ENCODE data around the gene PGAP2.
A peak's percentile ranks its signal among the peaks of the same experiment; 100 is the strongest.
"Not testable (repeated sequence)": the region's sequence is repeated elsewhere in the genome, so short reads cannot be mapped to it uniquely, and the experiment has no call there.

The PGAP2 gene

DNA sequence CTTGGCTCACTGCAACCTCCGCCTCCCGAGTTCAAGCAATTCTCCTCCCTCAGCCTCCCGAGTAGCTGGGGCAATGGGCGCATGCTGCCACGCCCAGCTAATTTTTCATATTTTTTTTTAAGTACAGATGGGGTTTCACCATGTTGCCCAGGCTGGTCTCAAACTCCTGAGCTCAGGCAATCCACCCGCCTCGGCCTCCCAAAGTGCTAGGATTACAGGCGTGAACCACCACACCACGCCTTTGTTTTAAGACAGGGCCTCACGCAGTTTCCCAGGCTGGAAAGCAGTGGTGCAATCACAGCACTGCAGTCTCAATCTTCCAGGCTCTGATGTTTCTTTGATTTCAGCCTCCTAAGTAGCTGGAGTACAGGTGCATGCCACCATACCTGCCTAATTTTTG, 14.0 kb upstream of the PGAP2 start:
- H3K9ac ChIP-seq (ENCODE audit: low read depth in 1 of 2, low read length in 2 of 2); H3K27me3 ChIP-seq (ENCODE audit: control insufficient read depth in 1 of 2, insufficient read depth in 2 of 2, low read length in 2 of 2); H3K4me3 ChIP-seq (ENCODE audit: low read depth in 1 of 2, low read length in 2 of 2); H3K9me3 ChIP-seq (ENCODE audit: control insufficient read depth in 1 of 2, low read length in 2 of 2); H3K27ac ChIP-seq (ENCODE audit: low read depth, low read length): not testable (repeated sequence)
- Histone ChIP-seq H3K4me1 (ENCODE audit: control insufficient read depth in 1 of 2, insufficient read depth in 2 of 2, low read length in 2 of 2) (peaks cover 13 to 18% of the 10 kb centered on the region in 2 donors), H3K36me3 (ENCODE audit: control insufficient read depth in 1 of 2, insufficient read depth in 2 of 2, low read length in 2 of 2) (peaks cover 3 to 27% of the 10 kb centered on the region in 2 donors)

DNA sequence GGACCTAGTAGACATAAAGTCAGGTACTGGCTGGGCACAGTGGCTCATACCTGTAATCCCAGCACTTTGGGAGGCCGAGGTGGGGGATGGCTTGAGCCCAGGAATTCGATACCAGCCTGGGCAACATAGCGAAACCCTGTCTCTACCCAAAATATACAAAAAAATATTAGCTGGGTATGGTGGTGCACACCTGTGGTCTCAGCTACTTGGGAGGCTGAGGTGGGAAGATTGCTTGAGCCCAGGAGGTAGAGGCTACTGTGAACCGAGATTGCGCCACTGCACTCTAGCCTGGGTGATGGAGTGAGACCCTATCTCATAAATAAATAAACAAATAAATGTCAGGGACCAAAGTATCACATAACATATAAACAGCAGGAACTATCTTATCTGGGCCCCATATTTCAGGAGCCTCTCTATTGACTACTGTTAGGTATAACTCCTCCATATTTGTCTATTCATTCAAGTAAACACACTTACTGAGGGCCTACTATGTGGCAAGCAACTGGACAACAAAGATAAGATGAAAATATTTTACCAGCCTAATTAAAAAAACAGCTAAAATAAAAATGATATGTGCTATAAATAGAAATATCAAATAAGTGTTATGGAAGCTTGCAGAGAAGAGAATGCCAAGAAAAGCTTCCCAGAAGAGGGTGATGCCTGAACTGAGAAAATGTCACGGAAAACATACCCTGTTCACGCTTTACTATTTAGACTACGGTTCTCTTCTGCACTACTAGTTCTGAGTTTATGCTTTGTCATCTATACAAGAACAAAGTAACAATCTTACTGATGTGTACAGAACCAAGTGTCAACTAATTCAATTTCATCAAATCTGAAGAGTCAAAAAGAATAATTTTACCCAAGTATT, 13.0 kb upstream of the PGAP2 start:
- Histone ChIP-seq H3K9me3 (ENCODE audit: control insufficient read depth in 1 of 2, low read length in 2 of 2) (no peaks in the 10 kb centered on the region), H3K27ac (ENCODE audit: low read depth, low read length) (no peak overlapping the region), H3K4me1 (ENCODE audit: control insufficient read depth in 1 of 2, insufficient read depth in 2 of 2, low read length in 2 of 2) (peaks cover 13 to 18% of the 10 kb centered on the region in 2 donors), H3K4me3 (ENCODE audit: low read depth in 1 of 2, low read length in 2 of 2) (peak overlapping the region; percentile 96 to 98), H3K36me3 (ENCODE audit: control insufficient read depth in 1 of 2, insufficient read depth in 2 of 2, low read length in 2 of 2) (peaks cover 3 to 22% of the 10 kb centered on the region in 2 donors), H3K27me3 (ENCODE audit: control insufficient read depth in 1 of 2, insufficient read depth in 2 of 2, low read length in 2 of 2) (no peaks in the 10 kb centered on the region), H3K9ac (ENCODE audit: low read depth in 1 of 2, low read length in 2 of 2) (peak overlapping the region; percentile 89 to 96)

GRCh38 chr11:3796002-3796311, 12.4 kb upstream of the PGAP2 start:
- Histone ChIP-seq H3K27ac (ENCODE audit: low read depth, low read length) (no peak overlapping the region), H3K4me3 (ENCODE audit: low read depth in 1 of 2, low read length in 2 of 2) (peak overlapping the region; percentile 96 to 98), H3K9me3 (ENCODE audit: control insufficient read depth in 1 of 2, low read length in 2 of 2) (no peaks in the 10 kb centered on the region), H3K4me1 (ENCODE audit: control insufficient read depth in 1 of 2, insufficient read depth in 2 of 2, low read length in 2 of 2) (peaks cover 13 to 18% of the 10 kb centered on the region in 2 donors), H3K36me3 (ENCODE audit: control insufficient read depth in 1 of 2, insufficient read depth in 2 of 2, low read length in 2 of 2) (peaks cover 3 to 22% of the 10 kb centered on the region in 2 donors), H3K27me3 (ENCODE audit: control insufficient read depth in 1 of 2, insufficient read depth in 2 of 2, low read length in 2 of 2) (no peaks in the 10 kb centered on the region), H3K9ac (ENCODE audit: low read depth in 1 of 2, low read length in 2 of 2) (peak overlapping the region; percentile 89 to 96)

- peaks cover 3 to 22% of the 10 kb centered on the region in 2 donors for H3K36me3 ChIP-seq (ENCODE audit: control insufficient read depth in 1 of 2, insufficient read depth in 2 of 2, low read length in 2 of 2)
- no peaks in the 10 kb centered on the region for H3K9me3 ChIP-seq (ENCODE audit: control insufficient read depth in 1 of 2, low read length in 2 of 2)
- H3K4me3 ChIP-seq (ENCODE audit: low read depth in 1 of 2, low read length in 2 of 2), result peak overlapping the region; percentile 96 to 98
- peaks cover 13 to 18% of the 10 kb centered on the region in 2 donors for H3K4me1 ChIP-seq (ENCODE audit: control insufficient read depth in 1 of 2, insufficient read depth in 2 of 2, low read length in 2 of 2)
- no peak overlapping the region for H3K27ac ChIP-seq (ENCODE audit: low read depth, low read length)
- no peaks in the 10 kb centered on the region for H3K27me3 ChIP-seq (ENCODE audit: control insufficient read depth in 1 of 2, insufficient read depth in 2 of 2, low read length in 2 of 2)
- peak overlapping the region; percentile 89 to 96 for H3K9ac ChIP-seq (ENCODE audit: low read depth in 1 of 2, low read length in 2 of 2)
Measured at GRCh38 chr11:3796346-3796745, 12.0 kb upstream of the PGAP2 start.

DNA sequence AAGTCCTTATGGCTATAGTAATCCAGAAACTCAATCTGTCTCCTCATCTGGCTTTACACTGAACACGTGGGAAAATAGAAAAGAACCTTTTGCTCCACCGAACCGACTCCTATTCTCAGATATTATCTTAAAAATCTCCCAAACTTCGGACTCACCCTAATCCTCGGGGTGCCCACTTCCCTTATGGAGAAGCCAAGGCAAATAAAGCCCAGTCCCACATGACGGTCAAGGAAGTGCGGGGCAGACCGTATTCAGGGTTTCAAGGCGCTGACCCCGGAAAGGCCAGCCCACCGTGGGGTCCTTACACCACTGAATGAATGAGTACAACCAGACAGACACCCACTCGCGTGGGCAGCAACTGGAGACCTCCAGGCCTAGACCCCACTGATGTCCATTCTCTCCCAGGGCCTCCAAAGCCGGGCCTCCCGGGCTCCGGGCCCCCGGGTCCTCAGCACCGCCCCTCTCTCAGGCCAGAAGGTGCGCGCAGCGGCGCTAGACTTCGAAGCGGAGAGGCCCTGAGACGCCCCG, 11.5 kb upstream of the PGAP2 start:
- peaks cover 13 to 18% of the 10 kb centered on the region in 2 donors for H3K4me1 ChIP-seq (ENCODE audit: control insufficient read depth in 1 of 2, insufficient read depth in 2 of 2, low read length in 2 of 2)

DNA sequence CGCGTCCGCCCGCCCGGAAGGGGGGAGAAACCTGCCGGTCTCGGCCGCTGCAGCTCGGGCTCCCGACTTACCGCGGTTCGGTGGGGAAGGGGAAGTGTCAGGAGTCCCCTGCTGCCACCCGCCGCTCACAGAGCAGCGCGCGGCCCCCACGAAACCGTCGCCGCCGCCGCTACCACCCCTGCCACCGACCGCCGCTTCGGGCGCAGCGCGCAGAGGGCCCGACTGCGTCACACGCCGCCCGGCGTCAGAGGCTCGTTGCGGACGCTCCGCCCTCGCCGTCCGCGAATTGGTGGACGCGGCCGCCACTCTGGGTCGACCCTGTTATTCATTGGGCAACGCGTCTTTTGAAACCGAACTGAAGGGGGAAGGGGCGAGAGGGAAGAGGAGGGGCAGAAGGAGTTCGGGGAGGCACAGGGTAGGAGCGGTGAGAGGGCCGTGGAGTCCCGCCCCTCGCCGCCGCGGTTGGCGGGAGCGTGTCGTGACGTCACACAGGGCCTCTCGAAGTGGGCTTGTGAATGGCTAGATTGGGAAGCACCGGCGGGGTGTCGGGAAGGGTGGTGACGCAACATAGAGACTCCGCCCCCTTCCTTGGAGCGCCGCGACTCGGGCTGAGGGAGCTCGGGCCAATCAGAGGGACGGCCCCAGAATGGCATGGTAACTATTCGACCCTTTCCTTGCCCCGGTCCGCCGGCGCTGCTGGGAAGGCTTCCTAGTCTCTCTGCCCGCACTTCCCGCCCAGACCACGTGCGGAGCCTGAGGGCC, 10.8 kb upstream of the PGAP2 start, which contains the start of gene NUP98:
NUP98 (minus strand) TSS at position 226 of the 762 bp plus-strand sequence. CDS start 15,437 bp downstream, outside the sequence.
- H3K27me3 ChIP-seq (ENCODE audit: control insufficient read depth in 1 of 2, insufficient read depth in 2 of 2, low read length in 2 of 2), result no peaks in the 10 kb centered on the region
- H3K4me1 ChIP-seq (ENCODE audit: control insufficient read depth in 1 of 2, insufficient read depth in 2 of 2, low read length in 2 of 2), result peaks cover 13 to 24% of the 10 kb centered on the region in 2 donors
- H3K9ac ChIP-seq (ENCODE audit: low read depth in 1 of 2, low read length in 2 of 2), result peak within 1 kb of the TSS; percentile 91 to 96
- H3K4me3 ChIP-seq (ENCODE audit: low read depth in 1 of 2, low read length in 2 of 2), result peak within 1 kb of the TSS; percentile 96 to 98
- H3K9me3 ChIP-seq (ENCODE audit: control insufficient read depth in 1 of 2, low read length in 2 of 2), result no peaks in the 10 kb centered on the region
- peak within 1 kb of the TSS; percentile 96 for H3K27ac ChIP-seq (ENCODE audit: low read depth, low read length)
- peaks cover 3 to 18% of the 10 kb centered on the region in 2 donors for H3K36me3 ChIP-seq (ENCODE audit: control insufficient read depth in 1 of 2, insufficient read depth in 2 of 2, low read length in 2 of 2)

More for the DNA sequence above, 11.5 kb upstream of the PGAP2 start:
- Histone ChIP-seq H3K27ac (ENCODE audit: low read depth, low read length) (peak overlapping the region; percentile 96), H3K4me3 (ENCODE audit: low read depth in 1 of 2, low read length in 2 of 2) (peak overlapping the region; percentile 96 to 98), H3K36me3 (ENCODE audit: control insufficient read depth in 1 of 2, insufficient read depth in 2 of 2, low read length in 2 of 2) (peaks cover 3 to 22% of the 10 kb centered on the region in 2 donors), H3K9me3 (ENCODE audit: control insufficient read depth in 1 of 2, low read length in 2 of 2) (no peaks in the 10 kb centered on the region), H3K9ac (ENCODE audit: low read depth in 1 of 2, low read length in 2 of 2) (peak overlapping the region; percentile 89 to 96), H3K27me3 (ENCODE audit: control insufficient read depth in 1 of 2, insufficient read depth in 2 of 2, low read length in 2 of 2) (no peaks in the 10 kb centered on the region)

DNA sequence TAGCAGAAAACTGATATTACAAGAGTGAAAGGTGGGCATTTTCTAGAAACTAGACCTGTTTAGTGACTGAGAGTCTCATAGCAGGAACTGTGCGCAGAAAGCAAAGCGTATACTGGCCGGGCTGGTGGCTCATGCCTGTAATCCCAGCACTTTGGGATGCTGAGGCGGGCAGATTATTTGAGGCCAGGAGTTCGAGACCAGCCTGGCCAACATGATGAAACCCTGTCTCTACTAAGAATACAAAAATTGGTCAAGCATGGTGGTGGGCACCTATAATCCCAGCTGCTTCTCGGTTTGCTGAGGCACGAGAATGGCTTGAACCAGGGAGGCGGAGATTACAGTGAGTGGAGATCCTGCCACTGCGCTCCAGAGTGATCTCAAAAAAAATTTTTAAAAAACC, 9.2 kb upstream of the PGAP2 start:
- H3K4me1 ChIP-seq (ENCODE audit: control insufficient read depth in 1 of 2, insufficient read depth in 2 of 2, low read length in 2 of 2), result peaks cover 13 to 24% of the 10 kb centered on the region in 2 donors
- peaks cover 0 to 4% of the 10 kb centered on the region in 2 donors for H3K36me3 ChIP-seq (ENCODE audit: control insufficient read depth in 1 of 2, insufficient read depth in 2 of 2, low read length in 2 of 2)
- H3K27me3 ChIP-seq (ENCODE audit: control insufficient read depth in 1 of 2, insufficient read depth in 2 of 2, low read length in 2 of 2), result no peaks in the 10 kb centered on the region
- H3K9ac ChIP-seq (ENCODE audit: low read depth in 1 of 2, low read length in 2 of 2), result no peak overlapping the region
- no peak overlapping the region for H3K27ac ChIP-seq (ENCODE audit: low read depth, low read length)
- no peak overlapping the region for H3K4me3 ChIP-seq (ENCODE audit: low read depth in 1 of 2, low read length in 2 of 2)
- no peaks in the 10 kb centered on the region for H3K9me3 ChIP-seq (ENCODE audit: control insufficient read depth in 1 of 2, low read length in 2 of 2)

DNA sequence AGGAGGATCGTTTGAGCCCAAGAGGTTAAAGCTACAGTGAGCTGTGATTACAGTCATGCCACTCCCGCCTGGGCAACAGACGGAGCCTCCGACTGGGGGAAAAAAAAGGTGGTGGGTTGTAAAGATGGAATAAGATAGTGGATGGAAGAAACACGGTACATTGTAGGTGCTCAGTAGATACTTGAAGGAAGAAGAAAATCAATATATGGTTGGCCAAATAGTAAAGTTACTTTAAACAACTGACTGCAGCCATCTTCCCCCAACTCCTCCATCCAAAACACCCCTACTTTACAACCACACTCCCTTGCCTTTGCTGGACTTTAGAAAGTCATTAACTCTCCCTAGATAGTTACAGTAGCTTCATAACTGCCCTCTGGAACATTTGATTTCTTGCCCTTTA, 8.5 kb upstream of the PGAP2 start:
- Histone ChIP-seq H3K36me3 (ENCODE audit: control insufficient read depth in 1 of 2, insufficient read depth in 2 of 2, low read length in 2 of 2) (no peaks in the 10 kb centered on the region), H3K4me3 (ENCODE audit: low read depth in 1 of 2, low read length in 2 of 2) (peak overlapping the region in 1 of 2 donors; percentile 21), H3K27me3 (ENCODE audit: control insufficient read depth in 1 of 2, insufficient read depth in 2 of 2, low read length in 2 of 2) (no peaks in the 10 kb centered on the region), H3K27ac (ENCODE audit: low read depth, low read length) (no peak overlapping the region), H3K4me1 (ENCODE audit: control insufficient read depth in 1 of 2, insufficient read depth in 2 of 2, low read length in 2 of 2) (peaks cover 9 to 19% of the 10 kb centered on the region in 2 donors), H3K9me3 (ENCODE audit: control insufficient read depth in 1 of 2, low read length in 2 of 2) (no peaks in the 10 kb centered on the region), H3K9ac (ENCODE audit: low read depth in 1 of 2, low read length in 2 of 2) (no peak overlapping the region)

GRCh38 chr11:3802011-3802790, 6.2 kb upstream of the PGAP2 start:
- Histone ChIP-seq H3K4me1 (ENCODE audit: control insufficient read depth in 1 of 2, insufficient read depth in 2 of 2, low read length in 2 of 2) (peaks cover 0 to 5% of the 10 kb centered on the region in 2 donors), H3K4me3 (ENCODE audit: low read depth in 1 of 2, low read length in 2 of 2) (no peak overlapping the region), H3K27ac (ENCODE audit: low read depth, low read length) (no peak overlapping the region), H3K9ac (ENCODE audit: low read depth in 1 of 2, low read length in 2 of 2) (no peak overlapping the region), H3K27me3 (ENCODE audit: control insufficient read depth in 1 of 2, insufficient read depth in 2 of 2, low read length in 2 of 2) (no peaks in the 10 kb centered on the region), H3K36me3 (ENCODE audit: control insufficient read depth in 1 of 2, insufficient read depth in 2 of 2, low read length in 2 of 2) (no peaks in the 10 kb centered on the region), H3K9me3 (ENCODE audit: control insufficient read depth in 1 of 2, low read length in 2 of 2) (no peaks in the 10 kb centered on the region)

Measured in duodenal mucosa (tissue), 2 donors.